H9 (cell line): Measurements from ENCODE around the gene C3orf70. TPM values are rescaled to one million over a fixed set of nuclear protein-coding genes. Genes with fewer than 3 reads are reported as not detected.

Experiments
- DNase-seq: peaks from one replicate; pipeline ENCODE4 v3.0.0-alpha.2; 2017
- H2AFZ ChIP-seq: one replicate; pipeline ENCODE4 v1.6.1; 2013; ENCODE audit warnings: mild to moderate bottlenecking, low read length, control low read depth, moderate library complexity
- H2AK5ac ChIP-seq: 2 replicates; pipeline ENCODE4 v1.6.1; 2013; ENCODE audit warnings: low read length, control low read depth, mixed read lengths; ENCODE audit not compliant: insufficient read length
- H2BK120ac ChIP-seq: one replicate; pipeline ENCODE4 v1.6.1; 2013; ENCODE audit warnings: low read depth, mild to moderate bottlenecking, low read length, control low read depth, inconsistent platforms; ENCODE audit not compliant: poor library complexity, severe bottlenecking
- H2BK12ac ChIP-seq: 2 replicates; pipeline ENCODE4 v1.6.1; 2013; ENCODE audit warnings: low read length, control low read depth, mixed read lengths, low read depth; ENCODE audit not compliant: insufficient read length
- H2BK15ac ChIP-seq: 2 replicates; pipeline ENCODE4 v1.6.1; 2013; ENCODE audit warnings: low read depth, low read length, control low read depth
- H2BK20ac ChIP-seq: one replicate; pipeline ENCODE4 v1.6.1; 2013; ENCODE audit warnings: low read depth, mild to moderate bottlenecking, low read length, control low read depth, inconsistent platforms; ENCODE audit not compliant: poor library complexity, severe bottlenecking
- H2BK5ac ChIP-seq: 2 replicates; pipeline ENCODE4 v1.6.1; 2013; ENCODE audit warnings: low read length, control low read depth, mixed read lengths; ENCODE audit not compliant: insufficient read length
- H3K14ac ChIP-seq: 2 replicates; pipeline ENCODE4 v1.6.1; 2013; ENCODE audit warnings: low read length, control low read depth; ENCODE audit not compliant: insufficient read depth
- H3K18ac ChIP-seq: 2 replicates; pipeline ENCODE4 v1.6.1; 2013; ENCODE audit warnings: low read depth, mild to moderate bottlenecking, mixed read lengths, low read length, control low read depth; ENCODE audit not compliant: insufficient read length
- H3K23ac ChIP-seq: 2 replicates; pipeline ENCODE4 v1.6.1; 2013; ENCODE audit warnings: low read length, control low read depth, mixed read lengths, low read depth; ENCODE audit not compliant: insufficient read length
- H3K23me2 ChIP-seq: 2 replicates; pipeline ENCODE4 v1.6.1; 2013; ENCODE audit warnings: low read depth, mild to moderate bottlenecking, mixed read lengths, low read length, control low read depth; ENCODE audit not compliant: insufficient read length, poor library complexity, severe bottlenecking
- H3K27ac ChIP-seq: 2 replicates; pipeline ENCODE4 v1.5.1; 2013; ENCODE audit warnings: low read length, control low read depth, mixed read lengths, low read depth; ENCODE audit not compliant: insufficient read length
- H3K27me3 ChIP-seq: 2 replicates; pipeline ENCODE4 v1.6.1; 2013; ENCODE audit warnings: low read length, control low read depth, inconsistent platforms; ENCODE audit not compliant: insufficient read depth
- H3K4ac ChIP-seq: 2 replicates; pipeline ENCODE4 v1.6.1; 2013; ENCODE audit warnings: low read depth, mild to moderate bottlenecking, control low read depth, inconsistent platforms, low read length, moderate library complexity
- H3K4me1 ChIP-seq: 2 replicates; pipeline ENCODE4 v1.6.1; 2013; ENCODE audit warnings: low read length, control low read depth, inconsistent platforms; ENCODE audit not compliant: insufficient read depth
- H3K4me2 ChIP-seq: 2 replicates; pipeline ENCODE4 v1.6.1; 2013; ENCODE audit warnings: low read length, control low read depth, mixed read lengths; ENCODE audit not compliant: insufficient read length, insufficient read depth
- H3K56ac ChIP-seq: 2 replicates; pipeline ENCODE4 v1.6.1; 2013; ENCODE audit warnings: low read depth, mild to moderate bottlenecking, mixed read lengths, low read length, control low read depth; ENCODE audit not compliant: insufficient read length
- H3K79me1 ChIP-seq: 2 replicates; pipeline ENCODE4 v1.6.1; 2013; ENCODE audit warnings: low read depth, mild to moderate bottlenecking, moderate library complexity, low read length, control low read depth, inconsistent platforms; ENCODE audit not compliant: insufficient read depth, poor library complexity, severe bottlenecking
- H3K79me2 ChIP-seq: 2 replicates; pipeline ENCODE4 v1.6.1; 2013; ENCODE audit warnings: low read length, control low read depth, inconsistent platforms; ENCODE audit not compliant: insufficient read depth
- H3K9ac ChIP-seq: 2 replicates; pipeline ENCODE4 v1.6.1; 2013; ENCODE audit warnings: low read length, control low read depth, mixed read lengths; ENCODE audit not compliant: insufficient read length; ENCODE audit errors: extremely low read depth
- H3K9me3 ChIP-seq: one replicate; pipeline ENCODE4 v1.6.1; 2013; ENCODE audit warnings: low read depth, low read length, inconsistent platforms; ENCODE audit not compliant: control insufficient read depth
- H3T11ph ChIP-seq: one replicate; pipeline ENCODE4 v1.6.1; 2013; ENCODE audit warnings: mild to moderate bottlenecking, low read length, control low read depth, inconsistent platforms
- H4K20me1 ChIP-seq: one replicate; pipeline ENCODE4 v1.6.1; 2013; ENCODE audit not compliant: control insufficient read depth, insufficient read length, insufficient read depth
- H4K5ac ChIP-seq: 2 replicates; pipeline ENCODE4 v1.6.1; 2013; ENCODE audit warnings: low read depth, mild to moderate bottlenecking, mixed read lengths, low read length, control low read depth; ENCODE audit not compliant: insufficient read length
- H4K8ac ChIP-seq: replicated peaks from 2 replicates; pipeline ENCODE4 v1.6.1; 2013; ENCODE audit warnings: low read length, control low read depth, mixed read lengths, low read depth; ENCODE audit not compliant: insufficient read length
- H4K91ac ChIP-seq: 2 replicates; pipeline ENCODE4 v1.6.1; 2013; ENCODE audit warnings: low read depth, mild to moderate bottlenecking, moderate library complexity, mixed read lengths, low read length, control low read depth; ENCODE audit not compliant: insufficient read length
- H3K27ac Mint-ChIP-seq, 3 experiments: 2 replicates in 2 of 3; 3 replicates in 1 of 3; pipeline ENCODE4 v1.8.0; 2020 to 2021; ENCODE audit warnings: mixed read lengths in 3 of 3, mild to moderate bottlenecking in 1 of 3, moderate library complexity in 1 of 3
- H3K27me3 Mint-ChIP-seq: 2 replicates; pipeline ENCODE4 v1.8.0; 2021; ENCODE audit warnings: low read depth, mild to moderate bottlenecking, moderate library complexity, mixed read lengths
- H3K36me3 Mint-ChIP-seq, 3 experiments: 2 replicates in 2 of 3; 3 replicates in 1 of 3; pipeline ENCODE4 v1.8.0; 2020 to 2021; ENCODE audit warnings: low read depth in 3 of 3, mixed read lengths in 3 of 3; ENCODE audit not compliant: insufficient read depth in 1 of 3
- H3K4me1 Mint-ChIP-seq, 2 experiments: 2 replicates each; pipeline ENCODE4 v1.8.0; 2020; ENCODE audit warnings: mixed read lengths in 2 of 2
- H3K4me3 Mint-ChIP-seq, 2 experiments: 2 replicates in 1 of 2; 3 replicates in 1 of 2; pipeline ENCODE4 v1.8.0; 2020 to 2021; ENCODE audit warnings: mild to moderate bottlenecking in 2 of 2, mixed read lengths in 2 of 2, moderate library complexity in 1 of 2
- H3K9me3 Mint-ChIP-seq, 2 experiments: 2 replicates in 1 of 2; 3 replicates in 1 of 2; pipeline ENCODE4 v1.8.0; 2020; ENCODE audit warnings: mild to moderate bottlenecking in 2 of 2, mixed read lengths in 2 of 2, moderate library complexity in 1 of 2
- WGBS: extraction: QIAGEN DNeasy Blood & Tissue Kit; methylation state at CpG from one replicate; pipeline ENCODE4 v1.1.7; 2013; ENCODE audit warnings: missing lambda C conversion rate, low lambda C conversion rate, mixed read lengths; ENCODE audit not compliant: insufficient read length; ENCODE audit errors: extremely low coverage; 5-methylcytosine and 5-hydroxymethylcytosine counted together
- total RNA-seq: library from RNA; stranded (reverse); gene quantifications from 2 replicates; pipeline ENCODE4 v1.2.1, GENCODE V29; 2021
- TF ChIP-seq, protein P1 (sequence below): fragments of 200-600 bp; sonication (generic); conservative IDR thresholded peaks from 3 replicates; pipeline ENCODE4 v1.8.0; 2021; ENCODE audit warnings: antibody characterized with exemption, mild to moderate bottlenecking

The C3orf70 gene
- total RNA-seq, 1 experiment from 2014 or later = 0.52 TPM

DNA sequence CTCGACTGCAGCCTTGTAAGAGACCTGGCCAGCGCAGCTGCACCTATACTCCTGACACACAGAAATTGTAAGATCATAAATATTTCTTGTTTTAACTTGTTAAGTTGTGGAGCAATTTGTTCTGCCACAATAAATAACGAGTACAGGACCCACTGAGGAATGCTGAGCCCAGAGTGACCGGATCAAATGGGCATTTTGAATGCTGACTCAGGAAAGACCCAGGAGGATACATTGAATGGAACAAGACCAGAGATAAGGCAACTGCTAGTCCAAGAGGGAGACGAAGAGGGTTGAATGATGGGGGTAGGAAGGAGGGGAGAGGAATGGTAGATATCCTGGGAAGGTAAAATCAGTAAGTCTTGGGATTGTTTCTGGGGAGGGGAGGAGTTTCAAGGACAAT, 8.9 kb upstream of the C3orf70 start:
- no CpG with 5 or more reads among the region's 5 CpGs for WGBS
- no peak overlapping the region for H2BK5ac ChIP-seq
- Mint-ChIP-seq H3K4me3 (no peak overlapping the region), H3K27ac (no peak overlapping the region), H3K4me1 (peaks cover 7% of the 10 kb centered on the region in 2 experiments; a peak in 3 of 4 replicates), H3K27me3 (peaks cover 11% of the 10 kb centered on the region), H3K36me3 (no peaks in the 10 kb centered on the region), H3K9me3 (no peaks in the 10 kb centered on the region)
- H3K79me2 ChIP-seq = no peaks in the 10 kb centered on the region
- H2AFZ ChIP-seq = no peak overlapping the region
- H3K79me1 ChIP-seq = no peaks in the 10 kb centered on the region
- H2BK120ac ChIP-seq = no peak overlapping the region
- no peak overlapping the region for H4K8ac ChIP-seq
- DNase-seq = no peak
- H3K4me1 ChIP-seq = no peaks in the 10 kb centered on the region; the same call in 1 of the 2 replicates
- H3K18ac ChIP-seq = no peak overlapping the region
- no peak overlapping the region for H2BK20ac ChIP-seq
- H4K20me1 ChIP-seq = no peaks in the 10 kb centered on the region
- no peak overlapping the region for H3T11ph ChIP-seq
- no peak overlapping the region for H3K9ac ChIP-seq
- no peak overlapping the region for H4K5ac ChIP-seq
- no peaks in the 10 kb centered on the region for H3K23me2 ChIP-seq
- TF ChIP-seq, protein P1, sequence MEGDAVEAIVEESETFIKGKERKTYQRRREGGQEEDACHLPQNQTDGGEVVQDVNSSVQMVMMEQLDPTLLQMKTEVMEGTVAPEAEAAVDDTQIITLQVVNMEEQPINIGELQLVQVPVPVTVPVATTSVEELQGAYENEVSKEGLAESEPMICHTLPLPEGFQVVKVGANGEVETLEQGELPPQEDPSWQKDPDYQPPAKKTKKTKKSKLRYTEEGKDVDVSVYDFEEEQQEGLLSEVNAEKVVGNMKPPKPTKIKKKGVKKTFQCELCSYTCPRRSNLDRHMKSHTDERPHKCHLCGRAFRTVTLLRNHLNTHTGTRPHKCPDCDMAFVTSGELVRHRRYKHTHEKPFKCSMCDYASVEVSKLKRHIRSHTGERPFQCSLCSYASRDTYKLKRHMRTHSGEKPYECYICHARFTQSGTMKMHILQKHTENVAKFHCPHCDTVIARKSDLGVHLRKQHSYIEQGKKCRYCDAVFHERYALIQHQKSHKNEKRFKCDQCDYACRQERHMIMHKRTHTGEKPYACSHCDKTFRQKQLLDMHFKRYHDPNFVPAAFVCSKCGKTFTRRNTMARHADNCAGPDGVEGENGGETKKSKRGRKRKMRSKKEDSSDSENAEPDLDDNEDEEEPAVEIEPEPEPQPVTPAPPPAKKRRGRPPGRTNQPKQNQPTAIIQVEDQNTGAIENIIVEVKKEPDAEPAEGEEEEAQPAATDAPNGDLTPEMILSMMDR = no peak
- H2BK15ac ChIP-seq = no peak overlapping the region
- H3K14ac ChIP-seq = no peak overlapping the region
- no peaks in the 10 kb centered on the region for H3K9me3 ChIP-seq
- H3K4ac ChIP-seq = no peak overlapping the region
- no peak overlapping the region for H3K23ac ChIP-seq
- no peaks in the 10 kb centered on the region for H3K27me3 ChIP-seq
- H4K91ac ChIP-seq = no peak overlapping the region
- no peak overlapping the region for H3K56ac ChIP-seq
- no peak overlapping the region for H2BK12ac ChIP-seq
- H2AK5ac ChIP-seq = no peak overlapping the region
- no peak overlapping the region for H3K27ac ChIP-seq
- no peak overlapping the region for H3K4me2 ChIP-seq
